HG02981 (cell line): ENCODE measurements around the gene SLC6A9.

Experiments used
- ATAC-seq: cut with Tn5 transposase; IDR thresholded peaks from one replicate; pipeline ENCODE4 v1.9.1; 2021; ENCODE audit warnings: mild to moderate bottlenecking, moderate library complexity; ENCODE audit not compliant: unreplicated experiment

SLC6A9 gene

DNA sequence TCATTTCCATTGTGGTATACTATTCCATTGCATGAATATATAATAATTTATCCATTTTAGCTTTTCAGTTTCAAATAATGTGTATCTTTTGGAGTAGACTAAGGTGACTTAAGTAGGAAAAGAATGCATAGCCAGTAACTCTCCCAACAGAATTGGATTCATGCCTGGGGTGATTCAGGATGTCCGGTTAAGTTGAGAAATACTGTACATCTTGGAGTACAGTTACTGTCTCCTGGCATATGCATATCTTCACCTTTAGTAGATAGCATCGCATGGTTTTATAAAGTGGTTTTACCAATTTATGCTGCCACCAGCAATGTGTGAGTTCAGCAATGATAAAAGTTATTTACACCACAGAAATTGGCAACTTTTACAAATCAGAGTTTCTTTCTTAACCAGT lies 18.6 kb upstream of the SLC6A9 start:
- ATAC-seq = no peak

DNA sequence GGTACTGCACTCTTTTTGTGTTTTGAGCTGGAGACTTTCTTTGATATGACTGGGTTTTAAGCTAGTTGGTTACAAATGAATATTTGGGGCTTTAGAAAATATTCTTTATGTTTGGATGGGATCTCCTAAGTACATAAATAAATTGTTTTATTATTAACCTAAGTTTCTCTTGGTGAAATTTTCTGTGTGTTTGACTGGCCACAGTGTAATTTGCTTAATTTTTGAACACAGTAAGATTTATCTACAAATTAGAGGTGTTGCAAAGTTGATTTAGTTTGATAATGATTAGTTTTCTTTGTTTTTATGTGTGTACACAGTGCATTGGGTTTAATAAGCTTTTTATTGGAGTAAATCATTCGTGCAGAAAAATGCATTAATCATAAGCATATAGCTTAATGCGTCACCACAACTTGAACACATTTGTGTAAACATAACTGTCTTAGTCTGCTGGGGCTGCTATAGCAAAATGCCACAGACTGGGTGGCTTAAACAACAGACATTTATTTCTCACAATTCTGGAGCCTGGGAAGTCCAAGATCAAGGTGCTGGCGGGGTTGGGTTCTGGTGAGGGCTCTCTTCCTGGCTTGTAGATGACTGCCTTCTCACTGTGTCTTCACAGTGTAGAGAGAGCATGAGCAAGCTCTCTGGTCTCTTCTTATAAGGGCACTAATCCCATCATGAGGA lies 17.4 kb upstream of the SLC6A9 start:
- no peak for ATAC-seq

DNA sequence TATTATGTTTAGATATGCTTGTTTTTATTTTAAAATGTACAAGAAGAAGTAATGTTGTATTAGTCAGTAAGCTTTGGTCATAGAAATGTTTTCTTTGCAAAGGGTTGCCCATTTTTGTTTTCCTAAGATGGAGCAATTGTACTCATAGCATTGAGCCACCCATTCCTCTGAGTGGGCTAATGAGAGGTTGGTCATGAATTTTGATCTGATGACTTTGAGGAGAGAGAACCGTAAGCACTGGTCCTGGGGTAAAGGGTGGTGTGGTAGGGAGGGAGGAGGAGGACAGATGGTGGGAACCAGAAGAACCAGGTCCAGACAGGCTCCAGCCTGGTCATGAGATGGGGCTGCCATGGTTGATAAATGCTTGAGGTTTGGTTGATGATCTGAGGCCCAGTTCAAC lies 15.9 kb upstream of the SLC6A9 start:
- ATAC-seq = no peak

DNA sequence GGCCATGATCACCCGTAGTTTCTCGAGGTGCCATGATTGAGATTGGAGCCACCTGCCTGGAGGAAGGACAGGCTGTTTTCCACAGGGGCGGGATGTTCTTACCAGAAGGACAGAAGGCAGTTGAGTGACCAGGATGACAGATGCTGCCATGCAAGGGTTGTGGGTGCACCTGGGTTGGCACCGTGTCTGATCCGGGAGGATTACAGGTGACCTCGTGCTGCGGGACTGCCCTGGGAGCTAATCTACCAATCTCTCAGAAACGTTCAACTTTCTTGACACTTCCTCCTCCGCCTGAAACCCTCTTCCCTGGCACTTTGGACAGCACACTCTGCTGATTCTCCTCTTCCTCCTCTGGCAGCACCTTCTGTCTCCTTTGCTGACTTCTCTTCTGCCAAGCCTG lies 13.8 kb upstream of the SLC6A9 start:
- ATAC-seq = no peak

DNA sequence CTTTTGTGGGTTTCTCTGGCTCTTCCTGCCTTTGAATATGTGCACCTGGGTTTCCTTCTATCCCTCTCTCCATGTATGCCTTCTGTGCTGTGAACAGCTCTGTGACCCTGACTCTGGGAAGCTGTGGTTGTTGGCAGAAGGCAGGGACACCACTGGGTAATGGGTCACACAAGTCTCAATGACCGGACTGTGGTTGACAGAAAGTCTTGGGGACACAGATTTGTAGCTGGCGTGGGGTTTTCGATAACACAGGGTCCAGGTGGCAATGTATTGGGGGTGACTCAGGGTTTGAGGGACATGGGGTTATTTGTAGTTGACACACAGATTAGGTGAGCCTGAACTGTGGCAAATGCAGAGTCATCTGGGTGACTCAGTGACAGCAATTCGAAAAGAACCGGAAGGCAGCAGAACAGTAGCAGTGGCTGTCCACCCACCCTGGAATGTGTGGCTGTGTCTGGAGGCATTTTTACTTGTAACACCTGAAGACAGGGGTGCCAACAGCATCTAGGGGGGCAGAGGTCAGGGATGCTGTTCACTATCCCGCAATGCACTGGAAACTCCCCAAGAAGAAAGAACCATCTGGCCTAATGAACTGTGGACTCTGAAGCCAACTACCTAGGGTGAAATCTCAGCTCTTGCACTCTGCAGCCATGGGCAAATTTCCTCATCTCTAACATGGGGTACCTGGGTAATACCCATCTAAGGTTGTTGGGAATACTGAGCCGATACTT lies 13.0 kb upstream of the SLC6A9 start:
- ATAC-seq = no peak

DNA sequence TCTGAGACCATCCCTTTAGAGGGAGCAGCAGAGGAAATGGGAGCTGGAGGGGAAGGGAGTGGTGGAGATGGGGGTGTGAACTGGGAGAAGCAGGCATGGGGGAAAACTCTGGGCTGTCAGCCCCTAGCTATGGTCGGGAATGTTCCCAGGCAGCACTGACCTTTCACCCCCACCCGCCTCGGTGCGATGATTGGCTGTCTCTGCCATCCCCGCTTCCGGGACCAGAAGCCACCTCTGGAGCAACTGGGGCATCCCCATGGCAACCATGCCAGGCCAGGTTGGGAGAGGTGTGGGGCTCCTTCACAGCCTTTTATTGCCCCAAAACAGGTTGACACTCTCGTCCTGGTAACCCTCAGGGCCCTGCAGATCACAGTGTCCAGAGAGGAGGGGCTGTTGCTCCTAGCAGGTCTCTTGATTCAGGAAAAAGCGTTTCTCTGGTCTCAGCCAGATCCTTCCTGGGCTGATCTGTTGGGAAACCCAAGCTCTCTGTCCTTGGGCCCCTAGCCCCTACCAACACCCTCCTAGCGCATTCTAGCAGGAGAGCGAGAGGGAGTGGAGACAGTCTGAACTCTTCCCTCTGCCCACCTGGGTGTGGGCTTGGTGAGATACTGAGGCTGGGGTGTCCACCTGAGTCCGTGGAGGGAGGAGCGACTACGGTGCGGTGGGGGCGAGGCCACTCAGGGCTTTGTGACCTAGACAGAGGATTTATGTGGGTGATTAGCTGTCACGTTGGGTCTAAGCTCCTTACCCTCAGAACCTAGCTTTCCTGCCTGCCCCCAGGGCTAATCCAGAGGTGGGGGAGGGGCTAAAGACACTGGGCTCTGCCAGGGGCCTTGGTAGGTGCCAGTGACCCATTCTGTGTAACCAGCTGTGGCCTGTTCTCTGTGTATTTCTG lies 12.2 kb upstream of the SLC6A9 start:
- ATAC-seq = no peak

DNA sequence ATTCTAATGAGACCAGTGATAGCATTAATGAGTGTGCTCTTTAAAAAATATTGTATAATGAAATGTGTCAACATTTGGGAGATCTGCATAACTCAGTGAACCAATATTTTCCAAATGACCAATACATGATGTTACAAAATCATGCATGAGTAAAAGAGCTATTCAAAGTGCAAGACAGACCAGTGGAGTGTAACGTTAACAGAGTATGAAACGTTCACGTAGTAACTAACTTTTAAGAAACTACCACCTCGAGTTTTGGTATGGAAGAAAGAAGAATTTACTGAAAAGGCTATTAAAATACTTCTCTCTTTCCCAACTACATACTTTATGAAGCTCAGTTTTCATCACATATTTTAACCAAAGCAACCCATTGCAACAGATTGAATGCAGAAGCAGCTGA lies 9.6 kb upstream of the SLC6A9 start:
- no peak for ATAC-seq

DNA sequence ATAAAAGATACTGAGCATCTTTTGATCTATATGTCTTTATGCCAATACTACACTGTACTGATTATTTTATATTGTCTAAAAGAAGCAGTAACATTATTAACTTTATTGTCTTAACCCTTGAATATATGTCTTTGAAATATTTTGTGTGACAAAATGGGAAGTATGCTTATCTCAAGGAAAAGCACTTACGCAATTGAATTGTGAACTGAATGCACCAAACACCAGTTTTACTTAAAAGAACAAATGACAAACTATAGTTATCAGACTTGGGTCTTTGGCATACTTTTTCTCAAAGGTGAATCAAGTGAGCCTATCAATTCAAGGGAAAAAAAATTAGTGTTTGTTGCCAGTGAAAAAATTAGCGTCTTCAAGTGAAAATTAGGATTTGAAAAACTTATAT lies 9.2 kb upstream of the SLC6A9 start:
- no peak for ATAC-seq

DNA sequence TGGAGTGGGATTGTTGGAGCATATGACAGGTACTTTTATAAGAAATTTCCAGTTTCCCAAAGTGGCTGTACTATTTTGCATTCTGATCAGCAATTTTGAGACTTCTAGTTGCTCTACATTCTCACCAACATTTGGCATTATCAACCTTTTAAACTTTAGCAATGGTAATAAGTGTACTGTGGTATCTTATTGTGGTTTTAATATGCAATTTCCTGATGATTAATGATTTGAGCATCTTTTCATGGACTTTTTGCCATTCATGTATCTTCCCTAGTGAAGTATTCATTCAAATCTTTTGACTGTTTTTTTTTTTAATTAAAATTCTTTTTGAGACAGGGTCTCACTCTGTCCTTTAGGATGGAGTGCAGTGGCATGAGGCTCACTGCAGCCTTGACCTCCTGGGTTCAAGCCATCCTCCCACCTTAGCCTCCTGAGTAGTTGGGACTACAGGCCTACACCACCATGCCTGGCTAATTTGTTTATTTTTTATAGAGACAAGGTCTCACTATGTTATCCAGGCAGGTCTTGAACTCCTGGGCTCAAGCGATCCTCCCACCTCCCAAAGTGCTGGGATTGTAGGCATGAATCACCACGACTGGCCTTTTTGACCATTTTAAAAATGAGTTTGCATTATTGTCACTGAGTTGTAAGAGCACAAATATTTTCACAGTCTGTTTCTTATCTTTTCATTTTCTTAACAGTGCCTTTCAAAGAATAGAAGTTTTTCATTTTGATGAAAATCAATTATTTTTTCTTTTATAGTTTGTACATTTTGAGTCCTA lies 7.8 kb upstream of the SLC6A9 start:
- ATAC-seq = no peak

DNA sequence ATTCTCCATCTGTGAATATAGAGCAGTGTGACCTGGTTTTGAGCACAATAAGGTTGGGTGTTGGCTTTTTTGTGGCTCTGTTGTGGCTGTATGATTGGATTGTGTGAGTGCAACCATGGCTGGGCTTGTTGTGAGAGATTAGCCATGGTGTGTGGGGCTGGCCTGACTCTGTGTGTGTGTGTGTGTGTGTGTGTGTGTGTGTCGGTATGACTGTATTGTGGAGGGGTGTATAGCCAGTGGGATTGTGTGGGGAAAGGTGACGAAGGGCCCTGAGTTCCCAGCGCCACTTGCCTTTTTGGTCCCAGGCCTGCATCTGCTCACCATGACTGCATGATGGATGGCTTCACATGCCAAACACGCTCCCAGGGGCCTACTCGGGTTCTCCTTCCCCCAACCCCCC lies 5.9 kb upstream of the SLC6A9 start:
- no peak for ATAC-seq

DNA sequence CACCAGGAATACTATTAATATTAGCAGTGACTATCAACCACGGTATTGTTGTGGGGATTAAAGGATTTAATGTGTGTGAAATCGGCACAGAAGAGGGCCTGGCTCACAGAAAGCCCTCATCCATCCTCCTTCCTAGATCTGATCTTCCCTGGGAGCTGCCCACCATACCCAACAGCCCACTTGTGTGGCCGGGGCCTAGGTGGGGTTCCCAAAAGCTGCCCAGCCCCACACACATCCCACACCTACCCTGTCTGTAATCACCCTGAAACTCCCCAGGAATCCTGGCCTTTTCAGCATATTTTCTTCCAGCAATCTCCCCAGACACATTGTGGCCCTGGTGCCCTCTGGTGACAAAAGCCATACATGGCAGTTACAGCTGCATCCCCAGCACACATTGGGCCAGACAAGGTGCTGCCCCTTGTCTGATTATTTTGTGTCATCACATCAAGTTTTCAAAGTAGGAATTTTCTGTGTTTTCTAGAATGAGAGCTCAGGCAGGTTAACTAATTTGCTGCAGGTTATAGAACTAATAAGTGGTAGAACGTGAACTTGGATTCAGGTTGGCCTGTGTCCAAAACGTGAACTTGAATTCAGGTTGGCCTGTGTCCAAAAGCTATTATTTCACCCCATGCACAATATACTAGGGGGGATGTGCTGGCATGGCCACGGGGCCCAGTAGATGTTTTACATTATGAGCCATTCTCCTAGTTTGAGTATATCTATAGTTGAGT lies 5.3 kb upstream of the SLC6A9 start:
- ATAC-seq = no peak

DNA sequence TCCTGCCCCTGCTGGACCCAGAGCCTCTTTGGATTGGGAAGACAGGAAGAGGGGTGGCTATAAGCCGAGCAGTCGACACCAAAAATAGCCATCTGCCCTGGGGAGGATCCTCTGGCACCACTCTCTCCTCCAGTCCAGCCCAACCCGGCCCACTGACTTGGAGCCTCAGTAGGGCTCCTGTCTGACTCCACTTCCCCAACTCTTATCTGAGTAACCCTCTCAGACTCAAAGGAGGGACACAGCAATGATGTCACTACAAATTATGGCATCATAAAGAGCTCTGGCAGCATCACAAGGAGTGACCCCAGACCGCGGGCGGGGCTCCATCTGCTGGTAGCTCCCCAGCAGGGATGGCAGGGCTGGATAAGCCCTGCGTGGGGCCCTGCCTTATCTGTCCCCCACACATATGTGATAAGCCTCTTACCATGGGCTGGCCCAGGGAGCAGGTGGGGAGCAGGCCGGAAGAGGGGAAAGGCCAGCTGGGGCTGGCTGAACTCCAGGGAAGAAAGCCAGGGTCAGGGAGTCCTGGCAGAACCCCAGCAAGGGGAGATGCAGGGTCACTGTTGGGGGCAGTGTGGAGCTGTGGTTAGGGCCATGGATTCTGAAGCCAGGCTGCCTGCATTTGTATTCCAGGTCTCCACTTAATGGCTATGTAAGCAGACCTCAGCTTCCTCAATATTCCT lies 4.6 kb upstream of the SLC6A9 start:
- ATAC-seq = no peak

DNA sequence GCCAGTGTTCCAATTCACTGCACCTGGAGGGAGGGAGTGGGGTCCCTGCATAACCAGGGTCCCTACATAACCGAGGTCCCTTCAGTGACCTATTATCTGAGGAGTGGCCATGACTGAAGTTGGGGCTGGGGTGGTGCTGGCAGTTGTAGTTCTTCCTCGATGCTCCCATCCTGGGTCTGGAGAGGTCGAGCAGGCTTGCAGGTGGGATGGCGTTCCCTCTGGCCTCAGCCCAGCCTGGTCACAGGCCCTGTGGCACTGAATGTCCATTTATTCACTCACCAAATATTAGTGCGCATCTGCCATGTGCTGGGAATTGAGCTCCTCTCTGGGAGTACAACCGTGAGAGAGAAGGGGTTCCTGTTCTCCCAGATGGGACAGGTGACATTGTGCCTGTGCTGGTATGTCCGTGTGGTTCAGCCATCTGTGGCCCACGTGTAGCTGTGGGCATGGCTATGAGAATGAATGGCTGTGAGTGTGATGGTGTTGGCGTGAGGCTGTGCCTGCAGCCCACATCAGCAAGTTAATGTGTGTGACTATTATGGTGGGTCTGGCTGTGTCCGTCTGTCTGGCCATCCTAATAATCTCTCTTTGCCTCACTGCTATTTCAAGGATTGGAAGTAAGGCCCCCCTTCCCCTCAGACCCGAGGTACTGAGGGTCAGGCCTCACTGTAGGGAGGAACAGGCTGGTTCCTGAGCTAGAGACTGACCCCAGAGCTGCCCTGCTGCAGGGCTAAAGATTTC lies 3.9 kb upstream of the SLC6A9 start:
- ATAC-seq = no peak

DNA sequence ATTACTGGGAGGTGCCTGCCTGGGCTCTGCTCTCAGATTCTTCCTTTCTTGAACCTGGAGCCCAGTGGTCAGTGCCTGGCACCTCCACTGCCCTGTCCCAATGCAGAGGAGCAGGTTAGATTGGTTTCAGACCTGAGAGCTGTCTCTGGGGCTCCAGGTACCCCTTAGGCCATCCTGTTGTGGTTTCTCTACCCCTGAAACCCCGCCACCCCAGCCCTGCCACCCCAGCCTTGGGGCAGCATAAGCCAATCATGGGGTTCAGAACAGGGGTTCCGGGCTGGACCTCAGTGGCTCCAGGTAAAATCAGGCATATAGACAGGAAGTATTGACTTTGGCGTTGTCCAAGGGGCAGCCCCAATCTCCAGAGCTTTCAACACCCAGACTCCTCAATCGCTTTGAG lies 3.2 kb upstream of the SLC6A9 start:
- no peak for ATAC-seq

DNA sequence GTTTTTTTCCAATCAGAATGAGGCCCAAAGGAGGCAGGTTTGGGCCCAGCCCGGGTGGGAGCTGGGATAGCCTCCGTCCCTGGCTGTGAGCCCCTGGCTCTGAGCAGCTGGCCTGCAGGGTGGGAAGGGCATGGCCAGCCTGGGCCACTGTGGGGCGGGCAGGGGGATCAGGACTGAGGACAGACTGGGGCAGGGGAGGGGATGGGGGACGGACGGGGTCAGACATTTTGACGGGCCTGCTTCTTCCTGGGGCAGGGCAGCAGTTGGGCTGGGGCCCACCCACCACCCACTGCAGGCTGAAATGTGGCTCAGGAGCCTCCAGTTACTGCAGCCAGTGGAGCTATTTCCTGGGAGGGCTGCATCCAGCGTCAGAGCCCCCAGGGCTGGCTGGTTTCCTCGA lies 2.5 kb upstream of the SLC6A9 start:
- no peak for ATAC-seq

DNA sequence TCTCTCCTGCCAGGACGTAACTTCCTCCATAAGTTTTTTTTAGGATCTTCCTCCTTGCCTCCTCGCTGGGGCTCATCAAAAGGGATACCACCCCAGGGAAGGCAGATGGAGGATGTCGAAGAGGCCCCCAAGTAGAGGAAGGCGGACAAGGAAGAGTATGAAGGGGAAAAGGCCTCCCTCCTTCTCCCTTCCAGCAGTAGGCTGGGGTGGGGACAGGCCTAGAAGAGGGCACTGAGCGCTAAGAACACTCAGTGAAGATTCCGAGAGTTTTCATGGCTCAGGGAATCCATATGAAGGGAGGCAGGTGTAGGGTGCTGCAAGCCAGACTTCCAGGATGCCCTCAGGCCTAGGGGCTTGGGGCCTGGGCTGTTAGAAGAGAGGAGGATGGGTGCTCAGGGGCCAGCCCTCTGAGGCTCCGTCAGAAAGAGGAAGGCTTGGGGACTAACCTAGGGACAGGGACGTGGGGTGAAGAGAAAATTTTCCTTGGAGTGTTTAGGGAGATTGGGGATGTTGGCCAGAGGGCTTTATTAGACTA lies 1.8 kb upstream of the SLC6A9 start:
- no peak for ATAC-seq

DNA sequence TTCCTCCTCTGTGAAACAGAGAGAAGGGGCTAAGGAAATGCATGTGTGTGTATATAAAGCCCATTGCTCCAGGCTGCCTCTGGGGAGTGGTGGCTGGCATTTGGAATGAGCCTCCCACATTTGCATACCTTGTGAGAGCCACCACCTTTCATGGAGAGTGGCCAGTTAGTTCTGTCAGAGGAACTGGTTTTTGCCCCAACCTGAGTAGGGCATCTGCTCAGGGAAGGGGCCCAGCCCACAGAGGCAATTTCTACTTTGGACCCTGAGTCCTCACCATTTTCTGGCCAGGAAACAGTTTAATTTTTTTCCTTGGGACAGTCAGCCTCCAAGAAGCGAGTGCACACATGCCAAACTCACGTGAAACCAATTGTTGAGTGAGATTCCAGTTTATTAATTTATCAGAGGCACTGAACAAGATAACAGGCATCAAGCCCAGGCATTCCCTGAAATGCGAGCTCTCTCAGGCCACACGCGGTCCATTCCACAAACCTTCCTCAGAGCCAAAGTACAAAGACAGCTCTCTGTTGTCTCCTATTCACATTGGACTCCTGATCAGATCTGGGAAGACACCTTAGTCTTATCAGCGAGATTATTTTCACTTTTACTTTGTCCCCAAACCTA lies 1.0 kb upstream of the SLC6A9 start:
- ATAC-seq = no peak

DNA sequence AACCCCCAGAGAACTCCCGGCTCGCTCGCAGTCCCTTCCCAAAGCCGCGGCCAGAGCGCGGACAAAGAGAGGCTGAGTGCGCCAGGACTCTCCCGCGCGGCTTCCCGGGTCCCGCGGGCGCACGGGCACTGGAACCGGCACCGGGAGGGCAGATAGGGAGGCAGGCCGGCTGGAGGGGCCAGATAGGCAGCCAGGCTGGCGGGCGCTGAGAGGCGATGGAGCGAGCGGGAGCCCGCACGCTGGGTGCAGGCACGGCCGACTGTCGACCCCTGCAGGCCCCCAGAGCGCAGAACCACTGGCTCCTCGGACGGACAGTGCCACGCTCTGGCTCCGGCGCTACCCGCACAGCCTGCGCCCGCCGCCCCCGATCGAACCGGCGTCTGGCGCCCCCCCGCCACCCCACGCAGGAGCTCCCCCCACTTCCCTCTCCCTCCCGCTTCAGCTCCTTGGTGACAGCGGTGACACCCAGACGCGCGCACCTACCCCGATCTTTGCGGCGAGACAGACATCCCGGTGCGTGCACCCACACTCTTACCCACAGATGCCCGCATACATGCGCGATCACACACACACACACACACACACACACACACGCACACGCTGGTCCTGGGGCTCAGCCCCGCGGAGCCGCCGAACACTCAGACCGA lies 534 bp downstream of the SLC6A9 start:
- ATAC-seq = no peak
